Loucy (cell line): ENCODE measurements around the gene JOSD1.

Experiments
- H2AFZ ChIP-seq: fragments of 200-600 bp; sonication (generic); 2 replicates; pipeline ENCODE4 v1.6.0; 2016; ENCODE audit warnings: antibody characterized with exemption, mild to moderate bottlenecking, low read length, moderate library complexity
- H3F3A ChIP-seq: fragments of 200-600 bp; 2 replicates; pipeline ENCODE4 v1.6.0; 2016; ENCODE audit warnings: antibody characterized with exemption, low read depth, mild to moderate bottlenecking
- H3K27me3 ChIP-seq: fragments of 200-600 bp; sonication (generic); 2 replicates; pipeline ENCODE4 v1.6.1; 2014; ENCODE audit warnings: low read length, mild to moderate bottlenecking; ENCODE audit not compliant: insufficient read depth, poor library complexity, severe bottlenecking
- H3K36me3 ChIP-seq: fragments of 200-600 bp; sonication (generic); 2 replicates; pipeline ENCODE4 v1.6.1; 2016; ENCODE audit warnings: low read length; ENCODE audit not compliant: insufficient read depth
- H3K4me1 ChIP-seq: fragments of 200-600 bp; sonication (generic); 2 replicates; pipeline ENCODE4 v1.5.1; 2014; ENCODE audit warnings: low read length, mild to moderate bottlenecking; ENCODE audit not compliant: insufficient read depth, poor library complexity, severe bottlenecking
- H3K4me2 ChIP-seq: fragments of 200-600 bp; sonication (generic); 2 replicates; pipeline ENCODE4 v1.6.0; 2014; ENCODE audit warnings: antibody characterized with exemption, low read length, low read depth, mild to moderate bottlenecking; ENCODE audit not compliant: poor library complexity, severe bottlenecking
- H3K4me3 ChIP-seq: fragments of 200-600 bp; sonication (generic); 2 replicates; pipeline ENCODE4 v1.5.1; 2014; ENCODE audit warnings: low read length, mild to moderate bottlenecking, mixed read lengths; ENCODE audit not compliant: poor library complexity, severe bottlenecking
- H3K79me2 ChIP-seq: fragments of 200-600 bp; sonication (generic); 2 replicates; pipeline ENCODE4 v1.6.1; 2014; ENCODE audit warnings: low read length; ENCODE audit not compliant: insufficient read depth
- H3K9ac ChIP-seq: fragments of 200-600 bp; sonication (generic); 2 replicates; pipeline ENCODE4 v1.6.0; 2014; ENCODE audit warnings: mild to moderate bottlenecking, low read depth, low read length, moderate library complexity; ENCODE audit not compliant: poor library complexity, severe bottlenecking
- H3K9me2 ChIP-seq: fragments of 200-600 bp; sonication (generic); replicated peaks from 2 replicates; pipeline ENCODE4 v1.6.1; 2016; ENCODE audit warnings: low read depth, low read length, mixed read lengths
- H3K9me3 ChIP-seq: fragments of 200-600 bp; sonication (generic); 2 replicates; pipeline ENCODE4 v1.6.1; 2014; ENCODE audit warnings: mild to moderate bottlenecking, antibody characterized with exemption, low read length, low read depth; ENCODE audit not compliant: insufficient read depth
- H4K20me1 ChIP-seq: fragments of 200-600 bp; sonication (generic); 2 replicates; pipeline ENCODE4 v1.6.0; 2014; ENCODE audit warnings: antibody characterized with exemption, low read length, mild to moderate bottlenecking; ENCODE audit not compliant: insufficient read depth, poor library complexity, severe bottlenecking
- CTCF ChIP-seq: fragments of 200-600 bp; sonication (generic); conservative IDR thresholded peaks from 2 replicates; pipeline ENCODE4 v1.5.1; 2014; ENCODE audit warnings: mild to moderate bottlenecking, antibody characterized with exemption, low read length
- EZH2phosphoT487 ChIP-seq: fragments of 200-600 bp; IDR thresholded peaks from 2 replicates; pipeline ENCODE4 v1.6.1; 2018; ENCODE audit warnings: antibody characterized with exemption, mild to moderate bottlenecking, moderate library complexity, borderline replicate concordance

JOSD1 gene

GRCh38 chr22:38657045-38657909 lies 43.5 kb downstream of the JOSD1 start:
- no peaks in the 10 kb centered on the region for H3K36me3 ChIP-seq
- no peaks in the 10 kb centered on the region for H3K9me2 ChIP-seq
- peak overlapping the region; percentile 96 for H3K4me2 ChIP-seq
- peak overlapping the region; percentile 76 for H3K9ac ChIP-seq
- H3K4me1 ChIP-seq, result peaks cover 13% of the 10 kb centered on the region
- TF ChIP-seq CTCF, result no peak
- no peak for TF ChIP-seq EZH2phosphoT487
- peaks cover 6% of the 10 kb centered on the region; the same call in 1 of the 2 replicates for H3K79me2 ChIP-seq
- no peaks in the 10 kb centered on the region for H3K27me3 ChIP-seq
- H3F3A ChIP-seq, result no peaks in the 10 kb centered on the region
- no peaks in the 10 kb centered on the region for H3K9me3 ChIP-seq
- H2AFZ ChIP-seq, result peak overlapping the region; percentile 97
- peaks cover 6% of the 10 kb centered on the region for H4K20me1 ChIP-seq
- peak overlapping the region; percentile 89 for H3K4me3 ChIP-seq

GRCh38 chr22:38656256-38657044 lies 44.3 kb downstream of the JOSD1 start, which contains the start of the genes CBY1 and FAM227A:
Gene CBY1 (plus strand): TSS chr22:38656638. CDS start chr22:38668055, 11,417 bp downstream.
Gene FAM227A (minus strand): TSS chr22:38656392. CDS start chr22:38650168, 6,224 bp downstream.
- Histone ChIP-seq H2AFZ (peak within 1 kb of the TSS; percentile 97), H3F3A (no peaks in the 10 kb centered on the region), H3K27me3 (no peaks in the 10 kb centered on the region), H3K4me2 (peak within 1 kb of the TSS; percentile 96), H3K36me3 (no peaks in the 10 kb centered on the region), H3K4me3 (peak within 1 kb of the TSS; percentile 89), H3K9me2 (no peaks in the 10 kb centered on the region), H3K9ac (peak within 1 kb of the TSS; percentile 76), H3K9me3 (no peaks in the 10 kb centered on the region), H4K20me1 (peaks cover 6% of the 10 kb centered on the region), H3K79me2 (peaks cover 6% of the 10 kb centered on the region; the same call in 1 of the 2 replicates), H3K4me1 (peaks cover 13% of the 10 kb centered on the region)
- TF ChIP-seq EZH2phosphoT487 (no peak), CTCF (no peak)

GRCh38 chr22:38655519-38656255 lies 45.1 kb downstream of the JOSD1 start:
- Histone ChIP-seq H2AFZ (peak overlapping the region; percentile 97), H3K27me3 (no peaks in the 10 kb centered on the region), H3K4me2 (peak overlapping the region; percentile 96), H3K4me1 (peaks cover 13% of the 10 kb centered on the region), H3K9me2 (no peaks in the 10 kb centered on the region), H3F3A (no peaks in the 10 kb centered on the region), H3K36me3 (no peaks in the 10 kb centered on the region), H3K79me2 (peaks cover 6% of the 10 kb centered on the region; the same call in 1 of the 2 replicates), H3K9ac (peak overlapping the region; percentile 76), H3K4me3 (peak overlapping the region; percentile 89), H3K9me3 (no peaks in the 10 kb centered on the region), H4K20me1 (peaks cover 6% of the 10 kb centered on the region)
- TF ChIP-seq CTCF, result no peak
- no peak for TF ChIP-seq EZH2phosphoT487
